ENCODE measurements around the gene MDC1. TPM values are rescaled to one million over a fixed set of nuclear protein-coding genes. Genes with fewer than 3 reads are reported as not detected.
A peak's percentile ranks its signal among the peaks of the same experiment; 100 is the strongest.
"Not testable (repeated sequence)": the region's sequence is repeated elsewhere in the genome, so short reads cannot be mapped to it uniquely, and the experiment has no call there.

Gene MDC1
- total RNA-seq, 2 donors from 2014 or later = 11.4 to 18.1 TPM

DNA sequence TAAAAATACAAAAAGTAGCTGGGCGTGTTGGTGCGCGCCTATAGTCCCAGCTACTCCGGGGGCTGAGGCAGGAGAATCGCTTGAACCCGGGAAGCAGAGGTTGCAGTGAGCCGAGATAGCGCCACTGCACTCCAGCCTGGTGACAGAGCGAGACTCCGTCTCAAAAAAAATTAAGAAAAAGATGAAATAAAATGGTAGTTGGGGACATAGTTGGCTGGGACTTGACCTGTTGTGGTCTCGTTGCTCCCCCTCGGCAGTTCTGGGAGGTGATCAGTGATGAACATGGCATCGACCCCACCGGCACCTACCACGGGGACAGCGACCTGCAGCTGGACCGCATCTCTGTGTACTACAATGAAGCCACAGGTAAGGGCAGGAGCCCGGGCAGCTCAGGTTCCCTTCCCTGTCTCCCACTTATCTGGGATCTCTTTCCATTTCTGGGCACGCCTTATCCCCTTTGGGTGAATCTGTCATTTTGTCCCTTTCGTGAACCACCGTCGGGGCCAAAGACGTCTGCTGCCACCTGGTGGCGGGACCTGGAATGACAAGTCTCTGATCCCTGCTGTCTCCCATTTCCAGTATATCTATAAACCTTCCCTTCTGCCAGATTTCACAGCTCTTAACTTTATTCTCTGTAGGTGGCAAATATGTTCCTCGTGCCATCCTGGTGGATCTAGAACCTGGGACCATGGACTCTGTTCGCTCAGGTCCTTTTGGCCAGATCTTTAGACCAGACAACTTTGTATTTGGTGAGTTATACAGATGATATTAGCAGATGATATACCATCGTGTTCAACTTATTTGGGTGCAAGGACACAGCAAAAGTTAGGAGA, 5.4 kb upstream of the MDC1 start:
- peak overlapping the region; percentile 90 to 97 (median 90) for H3K27ac ChIP-seq
- DNase-seq (peak; percentile 78 to 88 (median 84)), ATAC-seq (peak; percentile 8)
- peaks cover 9 to 24% of the 10 kb centered on the region in 2 donors for H3K36me3 ChIP-seq (replicated peaks in 1 of 2; ENCODE audit: insufficient read depth in 1 of 2, low read depth in 2 of 2)
- whole genome bisulfite sequencing, 2 donors = 24 to 27% methylated on average over 27 of the region's 27 CpGs
- no peaks in the 10 kb centered on the region for H3K27me3 ChIP-seq
- intact Hi-C loops (cut with DNase I) = no loop called here
- TF ChIP-seq, protein P1, sequence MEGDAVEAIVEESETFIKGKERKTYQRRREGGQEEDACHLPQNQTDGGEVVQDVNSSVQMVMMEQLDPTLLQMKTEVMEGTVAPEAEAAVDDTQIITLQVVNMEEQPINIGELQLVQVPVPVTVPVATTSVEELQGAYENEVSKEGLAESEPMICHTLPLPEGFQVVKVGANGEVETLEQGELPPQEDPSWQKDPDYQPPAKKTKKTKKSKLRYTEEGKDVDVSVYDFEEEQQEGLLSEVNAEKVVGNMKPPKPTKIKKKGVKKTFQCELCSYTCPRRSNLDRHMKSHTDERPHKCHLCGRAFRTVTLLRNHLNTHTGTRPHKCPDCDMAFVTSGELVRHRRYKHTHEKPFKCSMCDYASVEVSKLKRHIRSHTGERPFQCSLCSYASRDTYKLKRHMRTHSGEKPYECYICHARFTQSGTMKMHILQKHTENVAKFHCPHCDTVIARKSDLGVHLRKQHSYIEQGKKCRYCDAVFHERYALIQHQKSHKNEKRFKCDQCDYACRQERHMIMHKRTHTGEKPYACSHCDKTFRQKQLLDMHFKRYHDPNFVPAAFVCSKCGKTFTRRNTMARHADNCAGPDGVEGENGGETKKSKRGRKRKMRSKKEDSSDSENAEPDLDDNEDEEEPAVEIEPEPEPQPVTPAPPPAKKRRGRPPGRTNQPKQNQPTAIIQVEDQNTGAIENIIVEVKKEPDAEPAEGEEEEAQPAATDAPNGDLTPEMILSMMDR (IDR thresholded peaks at IDR 0.05) = peak; percentile 90 to 98 (median 95)
- TF ChIP-seq POLR2A (IDR thresholded peaks at IDR 0.05) = no peak
- H3K4me3 ChIP-seq = peak overlapping the region in 1 of 2 donors; percentile 42
- peaks cover 50% of the 10 kb centered on the region for H3K4me1 ChIP-seq
- H3K9me3 ChIP-seq = no peaks in the 10 kb centered on the region

DNA sequence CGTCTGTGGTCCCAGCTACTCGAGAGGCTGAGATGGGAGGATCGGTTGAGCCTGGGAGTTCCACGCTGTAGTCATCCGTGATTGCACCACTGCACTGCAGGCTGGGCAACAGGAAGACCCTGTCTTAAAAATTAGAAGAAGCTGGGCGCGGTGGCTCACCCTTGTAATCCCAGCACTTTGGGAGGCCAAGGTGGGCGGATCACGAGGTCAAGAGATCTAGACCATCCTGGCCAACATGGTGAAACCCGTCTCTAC, 4.9 kb upstream of the MDC1 start:
- 18 to 52% methylated on average over 10 of the region's 10 CpGs for WGBS, 2 donors
- ATAC-seq; DNase-seq; H3K9me3 ChIP-seq; H3K27me3 ChIP-seq; intact Hi-C loops (cut with DNase I): not testable (repeated sequence)
- peaks cover 9 to 20% of the 10 kb centered on the region in 2 donors for H3K36me3 ChIP-seq (replicated peaks in 1 of 2; ENCODE audit: insufficient read depth in 1 of 2, low read depth in 2 of 2)
- peaks cover 50% of the 10 kb centered on the region for H3K4me1 ChIP-seq
- H3K27ac ChIP-seq = peak overlapping the region; percentile 90 to 97 (median 90)
- H3K4me3 ChIP-seq = peak overlapping the region; percentile 2 to 42

DNA sequence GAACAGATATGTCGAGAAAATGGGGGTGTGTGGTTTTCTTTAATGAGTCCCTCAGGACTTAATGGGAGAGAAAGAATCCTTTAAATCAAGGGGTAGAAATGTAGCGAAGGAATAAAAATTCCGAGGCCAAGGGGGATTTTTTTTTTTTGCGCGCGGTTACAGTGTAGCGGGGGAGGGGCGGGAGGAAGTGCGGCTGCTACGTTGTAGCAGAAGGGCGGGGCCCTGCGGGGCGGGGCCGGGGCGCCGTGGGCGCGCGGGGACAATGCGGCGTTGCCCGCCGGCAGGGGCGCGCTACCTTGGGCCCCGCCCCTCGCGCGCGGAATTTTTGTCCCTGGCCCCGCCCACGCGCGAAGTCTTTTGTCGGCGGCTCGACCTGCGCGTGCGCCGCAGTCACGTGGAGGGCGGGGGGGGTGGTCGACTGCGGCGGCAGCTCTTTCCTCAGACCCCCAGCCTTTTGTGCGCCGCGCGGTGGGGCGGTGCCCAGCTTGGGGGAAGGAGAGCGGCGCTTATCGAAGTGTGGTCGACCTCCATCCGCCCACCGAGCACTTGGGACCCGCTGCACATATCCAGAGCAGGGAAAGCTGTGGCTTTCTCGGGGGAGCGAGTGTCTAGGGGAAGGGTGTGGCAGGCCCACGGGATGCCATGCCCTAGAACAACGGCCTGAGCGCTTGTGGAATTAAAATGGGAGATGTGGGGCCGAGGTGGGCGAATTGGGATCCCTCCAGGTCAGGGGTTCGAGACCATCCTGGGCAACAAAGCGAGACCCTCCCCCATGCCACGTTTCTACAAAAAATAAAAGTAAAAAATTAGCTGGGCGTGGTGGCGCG, 4.3 kb upstream of the MDC1 start:
- 3 to 12% methylated on average over 29 to 71 of the region's 71 CpGs for WGBS, 2 donors
- intact Hi-C loops (cut with DNase I) = no loop called here
- Histone ChIP-seq H3K9me3 (no peaks in the 10 kb centered on the region), H3K4me3 (peak overlapping the region; percentile 80 to 86), H3K27ac (peak overlapping the region; percentile 90 to 97 (median 90)), H3K27me3 (no peaks in the 10 kb centered on the region), H3K36me3 (replicated peaks in 1 of 2; ENCODE audit: insufficient read depth in 1 of 2, low read depth in 2 of 2) (peaks cover 9 to 19% of the 10 kb centered on the region in 2 donors), H3K4me1 (peaks cover 55% of the 10 kb centered on the region)
- DNase-seq (peak; percentile 91 to 93 (median 92)), ATAC-seq (peak; percentile 60)
- peak in 2 of 3 donors; percentile 37 to 39 for TF ChIP-seq POLR2A (IDR thresholded peaks at IDR 0.05)
- TF ChIP-seq, protein P1 (IDR thresholded peaks at IDR 0.05) = peak; percentile 32 to 79 (median 61)

DNA sequence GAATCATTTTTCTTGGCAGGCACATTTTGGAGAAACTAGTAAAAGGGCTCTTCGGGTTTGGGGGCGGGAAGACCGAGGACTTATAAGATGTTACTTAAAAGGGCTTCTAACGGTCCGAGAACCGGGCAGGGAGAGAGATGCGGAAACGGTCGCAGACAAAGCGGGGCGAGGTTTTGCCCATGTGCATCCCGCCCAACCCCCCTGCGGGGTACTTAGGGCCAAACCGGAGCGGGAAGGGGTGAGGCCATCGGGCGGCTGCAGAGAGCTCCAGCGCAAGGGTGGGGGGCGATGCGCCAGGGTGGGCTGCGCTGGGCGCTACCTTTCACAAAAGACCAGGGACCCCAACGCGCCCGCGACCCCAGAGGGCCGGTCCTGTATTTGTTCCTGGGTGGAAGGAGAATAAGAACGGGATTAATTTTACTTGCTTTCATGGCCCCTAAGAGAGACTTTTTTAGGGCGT, 3.7 kb upstream of the MDC1 start:
- peak overlapping the region; percentile 90 to 97 (median 90) for H3K27ac ChIP-seq
- H3K27me3 ChIP-seq = no peaks in the 10 kb centered on the region
- H3K9me3 ChIP-seq = no peaks in the 10 kb centered on the region
- H3K36me3 ChIP-seq (replicated peaks in 1 of 2; ENCODE audit: insufficient read depth in 1 of 2, low read depth in 2 of 2) = peaks cover 9 to 19% of the 10 kb centered on the region in 2 donors
- DNase-seq (peak; percentile 69 to 79 (median 72)), ATAC-seq (no peak)
- intact Hi-C loops (cut with DNase I) = no loop called here
- H3K4me3 ChIP-seq = peak overlapping the region; percentile 80 to 86
- H3K4me1 ChIP-seq = peaks cover 60% of the 10 kb centered on the region
- WGBS, 2 donors = 0% methylated on average over 24 to 29 of the region's 29 CpGs
- TF ChIP-seq POLR2A (IDR thresholded peaks at IDR 0.05) = no peak
- TF ChIP-seq, protein P1 (IDR thresholded peaks at IDR 0.05) = no peak

All from body of pancreas (tissue), 4 donors.